ENCODE data around the gene PLA2G1B.

The PLA2G1B gene

DNA sequence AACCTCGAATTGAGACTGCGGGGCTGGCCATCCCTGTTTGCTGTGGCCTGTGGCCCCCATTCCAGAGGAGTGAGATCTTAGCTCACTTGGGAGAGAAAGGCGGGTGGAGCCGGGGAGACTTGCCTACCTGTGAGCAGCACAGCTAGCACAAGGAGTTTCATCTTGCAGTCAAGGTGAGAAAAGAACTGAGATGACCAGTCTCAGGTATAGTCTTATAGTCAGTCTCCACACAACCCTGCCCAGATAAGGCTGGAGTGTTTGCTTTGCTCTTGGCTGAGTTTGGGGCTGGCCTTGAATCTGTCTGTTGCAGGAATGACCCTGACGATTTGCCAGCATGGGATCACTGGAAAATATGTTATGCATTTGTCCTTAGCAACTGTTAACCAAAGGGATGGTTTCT, at the start of gene PLA2G1B:
Gene PLA2G1B, minus strand, starts transcription at position 187 of the 400 bp plus-strand sequence. Its CDS starts 26 bp downstream, at position 161.
- Histone ChIP-seq H3K27ac (ENCODE audit: low read depth in 2 of 2, low read length in 2 of 2) (no peak within 1 kb of the TSS), H3K4me1 (ENCODE audit: control insufficient read depth in 2 of 2, insufficient read depth in 2 of 2, low read length in 2 of 2) (peaks cover 0 to 4% of the 10 kb centered on the region in 2 donors), H3K9ac (ENCODE audit: low read depth in 1 of 2, low read length in 2 of 2) (no peak within 1 kb of the TSS), H3K36me3 (ENCODE audit: control insufficient read depth in 2 of 2, insufficient read depth in 2 of 2, low read length in 2 of 2) (no peaks in the 10 kb centered on the region), H3K4me3 (ENCODE audit: low read length in 2 of 2) (no peak within 1 kb of the TSS), H3K9me3 (ENCODE audit: control insufficient read depth in 2 of 2, low read length in 2 of 2) (no peaks in the 10 kb centered on the region), H3K27me3 (ENCODE audit: control insufficient read depth in 2 of 2, insufficient read depth in 2 of 2, low read length in 2 of 2) (no peaks in the 10 kb centered on the region)

DNA sequence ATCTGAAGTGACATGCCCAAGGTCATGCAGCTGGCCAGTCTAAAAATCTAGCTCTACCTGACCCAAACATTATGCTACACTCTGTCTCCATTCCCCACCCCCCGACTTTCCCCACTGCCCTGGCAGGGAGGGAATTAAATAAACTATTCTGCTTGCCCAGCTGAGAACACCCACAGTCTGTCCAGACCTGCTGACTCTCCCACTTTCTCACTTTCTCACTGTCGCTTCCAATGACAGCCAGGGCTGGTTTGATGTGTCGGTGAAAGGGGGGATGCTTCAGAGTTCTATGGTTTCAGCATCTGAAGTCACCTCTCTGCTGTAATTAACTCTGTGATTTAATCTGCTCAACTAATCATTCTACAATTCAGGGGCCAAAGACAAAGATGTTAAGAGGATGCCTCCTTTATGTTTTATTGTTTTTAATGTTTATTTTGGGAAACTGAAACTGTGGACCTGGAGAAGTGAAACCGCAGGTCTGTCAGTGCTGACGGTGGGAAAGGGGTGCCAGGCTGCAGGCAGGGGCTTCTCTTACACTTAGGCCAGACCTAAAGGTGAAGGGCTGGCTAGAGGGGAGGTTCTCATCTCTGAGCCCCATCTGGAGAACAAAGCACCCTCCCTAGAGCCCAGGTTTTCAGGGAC, 49.5 kb upstream of the PLA2G1B start:
- peaks cover 0 to 4% of the 10 kb centered on the region in 2 donors for H3K27me3 ChIP-seq (ENCODE audit: control insufficient read depth in 2 of 2, insufficient read depth in 2 of 2, low read length in 2 of 2)
- H3K9ac ChIP-seq (ENCODE audit: low read depth in 1 of 2, low read length in 2 of 2) = no peak overlapping the region
- H3K9me3 ChIP-seq (ENCODE audit: control insufficient read depth in 2 of 2, low read length in 2 of 2) = no peaks in the 10 kb centered on the region
- H3K4me1 ChIP-seq (ENCODE audit: control insufficient read depth in 2 of 2, insufficient read depth in 2 of 2, low read length in 2 of 2) = no peaks in the 10 kb centered on the region
- H3K36me3 ChIP-seq (ENCODE audit: control insufficient read depth in 2 of 2, insufficient read depth in 2 of 2, low read length in 2 of 2) = no peaks in the 10 kb centered on the region
- no peak overlapping the region for H3K4me3 ChIP-seq (ENCODE audit: low read length in 2 of 2)
- no peak overlapping the region for H3K27ac ChIP-seq (ENCODE audit: low read depth in 2 of 2, low read length in 2 of 2)

- Histone ChIP-seq H3K9ac (ENCODE audit: low read depth in 1 of 2, low read length in 2 of 2) (no peak overlapping the region), H3K4me3 (ENCODE audit: low read length in 2 of 2) (no peak overlapping the region), H3K27ac (ENCODE audit: low read depth in 2 of 2, low read length in 2 of 2) (no peak overlapping the region), H3K4me1 (ENCODE audit: control insufficient read depth in 2 of 2, insufficient read depth in 2 of 2, low read length in 2 of 2) (no peaks in the 10 kb centered on the region), H3K36me3 (ENCODE audit: control insufficient read depth in 2 of 2, insufficient read depth in 2 of 2, low read length in 2 of 2) (no peaks in the 10 kb centered on the region), H3K27me3 (ENCODE audit: control insufficient read depth in 2 of 2, insufficient read depth in 2 of 2, low read length in 2 of 2) (peaks cover 4 to 7% of the 10 kb centered on the region in 2 donors), H3K9me3 (ENCODE audit: control insufficient read depth in 2 of 2, low read length in 2 of 2) (no peaks in the 10 kb centered on the region)
Measured at GRCh38 chr12:120376416-120376815, 48.8 kb upstream of the PLA2G1B start.

- Histone ChIP-seq H3K27ac (ENCODE audit: low read depth in 2 of 2, low read length in 2 of 2) (no peak overlapping the region), H3K4me1 (ENCODE audit: control insufficient read depth in 2 of 2, insufficient read depth in 2 of 2, low read length in 2 of 2) (no peaks in the 10 kb centered on the region), H3K9ac (ENCODE audit: low read depth in 1 of 2, low read length in 2 of 2) (no peak overlapping the region), H3K27me3 (ENCODE audit: control insufficient read depth in 2 of 2, insufficient read depth in 2 of 2, low read length in 2 of 2) (peaks cover 7 to 11% of the 10 kb centered on the region in 2 donors), H3K4me3 (ENCODE audit: low read length in 2 of 2) (no peak overlapping the region), H3K36me3 (ENCODE audit: control insufficient read depth in 2 of 2, insufficient read depth in 2 of 2, low read length in 2 of 2) (no peaks in the 10 kb centered on the region), H3K9me3 (ENCODE audit: control insufficient read depth in 2 of 2, low read length in 2 of 2) (no peaks in the 10 kb centered on the region)
Measured at GRCh38 chr12:120376009-120376408, 48.4 kb upstream of the PLA2G1B start.

DNA sequence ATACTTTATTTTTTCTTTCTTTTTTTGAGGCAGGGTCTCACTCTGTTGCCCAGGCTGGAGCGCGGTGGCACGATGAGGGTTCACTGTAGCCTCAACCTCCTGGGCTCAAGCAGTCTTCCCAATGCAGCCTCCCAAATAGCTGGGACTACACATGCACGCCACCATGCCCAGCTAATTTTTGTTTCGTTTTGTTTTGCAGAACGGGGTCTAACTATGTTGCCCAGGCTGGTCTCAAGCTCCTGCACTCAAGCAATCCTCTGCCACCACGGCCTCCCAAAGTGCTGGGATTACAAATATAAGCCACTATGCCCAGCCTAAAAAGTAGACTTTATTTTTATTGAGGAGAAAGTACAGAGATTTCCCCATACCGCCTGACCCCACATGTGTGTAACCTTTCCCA, 46.1 kb upstream of the PLA2G1B start:
- Histone ChIP-seq H3K36me3 (ENCODE audit: control insufficient read depth in 2 of 2, insufficient read depth in 2 of 2, low read length in 2 of 2) (no peaks in the 10 kb centered on the region), H3K4me3 (ENCODE audit: low read length in 2 of 2) (no peak overlapping the region), H3K27ac (ENCODE audit: low read depth in 2 of 2, low read length in 2 of 2) (no peak overlapping the region), H3K9ac (ENCODE audit: low read depth in 1 of 2, low read length in 2 of 2) (no peak overlapping the region), H3K27me3 (ENCODE audit: control insufficient read depth in 2 of 2, insufficient read depth in 2 of 2, low read length in 2 of 2) (peaks cover 24 to 25% of the 10 kb centered on the region in 2 donors), H3K9me3 (ENCODE audit: control insufficient read depth in 2 of 2, low read length in 2 of 2) (no peaks in the 10 kb centered on the region), H3K4me1 (ENCODE audit: control insufficient read depth in 2 of 2, insufficient read depth in 2 of 2, low read length in 2 of 2) (no peaks in the 10 kb centered on the region)

GRCh38 chr12:120370343-120371243, 43.0 kb upstream of the PLA2G1B start:
- no peak overlapping the region for H3K9ac ChIP-seq (ENCODE audit: low read depth in 1 of 2, low read length in 2 of 2)

DNA sequence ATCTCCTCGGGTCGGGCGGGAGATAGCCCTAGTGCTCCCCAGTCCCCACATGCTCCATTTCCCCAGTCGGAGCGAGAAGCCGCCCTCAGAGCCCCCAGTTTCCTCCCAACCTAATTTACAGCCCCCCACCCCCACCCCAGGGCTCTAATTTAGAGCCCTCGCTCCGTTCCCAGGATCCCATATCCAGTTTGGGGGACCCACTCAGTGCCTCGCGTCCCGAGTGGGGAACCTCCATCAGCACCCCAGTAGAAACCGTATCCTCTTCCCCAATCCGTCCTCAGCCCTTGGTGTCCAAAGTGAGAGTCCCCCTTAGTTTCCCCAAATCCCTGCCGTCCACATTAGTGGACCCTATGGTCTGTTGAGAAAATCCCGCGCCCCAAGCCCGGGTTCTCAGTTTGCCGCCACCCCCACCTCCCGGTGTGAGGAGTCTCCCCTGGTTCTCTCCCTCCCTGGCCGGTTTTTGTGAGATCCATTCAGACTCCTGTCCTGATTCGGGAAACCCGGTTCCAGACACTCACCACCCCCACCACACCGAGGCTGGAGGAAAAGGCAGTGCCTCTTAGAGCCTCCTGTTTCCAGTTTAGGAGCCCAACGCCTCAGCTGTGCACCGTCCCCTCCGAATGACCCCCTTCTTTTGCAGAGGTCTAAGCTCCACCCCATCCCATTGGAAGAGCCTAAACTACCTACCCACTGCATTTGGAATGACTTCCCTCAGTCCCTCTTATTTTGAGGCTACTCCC, 42.2 kb upstream of the PLA2G1B start:
- peaks cover 24 to 28% of the 10 kb centered on the region in 2 donors for H3K4me1 ChIP-seq (ENCODE audit: control insufficient read depth in 2 of 2, insufficient read depth in 2 of 2, low read length in 2 of 2)
- no peak overlapping the region for H3K9ac ChIP-seq (ENCODE audit: low read depth in 1 of 2, low read length in 2 of 2)
- H3K27ac ChIP-seq (ENCODE audit: low read depth in 2 of 2, low read length in 2 of 2) = no peak overlapping the region
- no peaks in the 10 kb centered on the region for H3K36me3 ChIP-seq (ENCODE audit: control insufficient read depth in 2 of 2, insufficient read depth in 2 of 2, low read length in 2 of 2)
- no peaks in the 10 kb centered on the region for H3K9me3 ChIP-seq (ENCODE audit: control insufficient read depth in 2 of 2, low read length in 2 of 2)
- H3K27me3 ChIP-seq (ENCODE audit: control insufficient read depth in 2 of 2, insufficient read depth in 2 of 2, low read length in 2 of 2) = peaks cover 24 to 25% of the 10 kb centered on the region in 2 donors
- peak overlapping the region; percentile 54 to 57 for H3K4me3 ChIP-seq (ENCODE audit: low read length in 2 of 2)

More at GRCh38 chr12:120370343-120371243, 43.0 kb upstream of the PLA2G1B start:
- H3K9me3 ChIP-seq (ENCODE audit: control insufficient read depth in 2 of 2, low read length in 2 of 2) = no peaks in the 10 kb centered on the region
- peaks cover 17 to 21% of the 10 kb centered on the region in 2 donors for H3K4me1 ChIP-seq (ENCODE audit: control insufficient read depth in 2 of 2, insufficient read depth in 2 of 2, low read length in 2 of 2)
- no peak overlapping the region for H3K4me3 ChIP-seq (ENCODE audit: low read length in 2 of 2)
- H3K27me3 ChIP-seq (ENCODE audit: control insufficient read depth in 2 of 2, insufficient read depth in 2 of 2, low read length in 2 of 2) = peaks cover 24 to 25% of the 10 kb centered on the region in 2 donors
- no peak overlapping the region for H3K27ac ChIP-seq (ENCODE audit: low read depth in 2 of 2, low read length in 2 of 2)
- no peaks in the 10 kb centered on the region for H3K36me3 ChIP-seq (ENCODE audit: control insufficient read depth in 2 of 2, insufficient read depth in 2 of 2, low read length in 2 of 2)

DNA sequence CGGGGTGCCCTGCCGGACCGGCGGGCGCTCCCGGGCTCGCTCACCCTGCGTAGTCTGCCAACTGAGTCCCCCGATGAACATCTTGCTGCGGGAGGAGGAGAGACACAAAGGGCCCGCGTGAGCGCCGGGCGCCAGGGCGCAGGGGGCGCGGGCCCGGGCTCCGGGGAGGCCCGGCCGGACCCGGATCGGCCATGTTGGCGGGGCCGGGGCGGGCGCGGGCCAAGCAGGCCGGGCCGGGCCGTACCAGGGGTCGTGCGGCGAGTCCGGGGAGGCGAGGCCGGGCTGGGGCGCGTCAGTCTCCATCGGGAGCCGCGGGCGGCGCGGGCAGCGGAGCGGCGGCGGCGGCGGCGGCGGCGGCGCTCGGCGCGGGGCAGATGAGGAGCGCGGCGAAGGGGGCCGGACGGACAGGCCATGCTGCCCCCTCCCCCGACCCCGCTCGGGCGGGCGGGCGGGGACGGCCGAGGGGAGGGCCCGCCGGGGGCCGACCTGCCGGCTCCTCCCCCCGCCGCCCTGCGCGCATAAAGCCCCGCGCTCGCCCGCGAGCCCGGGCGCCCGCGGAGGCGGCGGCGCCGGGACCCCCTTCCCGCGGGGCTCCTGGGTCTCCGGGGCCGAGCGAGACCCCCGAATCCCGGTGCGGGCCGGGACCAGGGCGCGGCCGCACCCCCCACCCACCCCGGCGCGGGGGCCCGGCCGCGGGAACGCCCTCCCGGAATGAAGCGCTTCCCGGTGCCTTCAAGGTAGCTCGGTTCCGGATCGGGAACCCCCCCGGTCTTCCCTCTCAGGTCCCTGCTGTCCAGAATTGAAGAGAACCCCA, 41.4 kb upstream of the PLA2G1B start, which contains the start of gene MSI1:
Gene MSI1, minus strand, starts transcription at position 376 of the 814 bp plus-strand sequence. Its CDS starts 73 bp downstream, at position 303.
- no peak within 1 kb of the TSS for H3K27ac ChIP-seq (ENCODE audit: low read depth in 2 of 2, low read length in 2 of 2)
- H3K27me3 ChIP-seq (ENCODE audit: control insufficient read depth in 2 of 2, insufficient read depth in 2 of 2, low read length in 2 of 2) = peaks cover 24 to 25% of the 10 kb centered on the region in 2 donors
- peak within 1 kb of the TSS in 1 of 2 donors; percentile 43 for H3K9ac ChIP-seq (ENCODE audit: low read depth in 1 of 2, low read length in 2 of 2)
- H3K36me3 ChIP-seq (ENCODE audit: control insufficient read depth in 2 of 2, insufficient read depth in 2 of 2, low read length in 2 of 2) = no peaks in the 10 kb centered on the region
- H3K9me3 ChIP-seq (ENCODE audit: control insufficient read depth in 2 of 2, low read length in 2 of 2) = no peaks in the 10 kb centered on the region
- peaks cover 31 to 36% of the 10 kb centered on the region in 2 donors for H3K4me1 ChIP-seq (ENCODE audit: control insufficient read depth in 2 of 2, insufficient read depth in 2 of 2, low read length in 2 of 2)
- H3K4me3 ChIP-seq (ENCODE audit: low read length in 2 of 2) = peak within 1 kb of the TSS; percentile 54 to 57

Data from mucosa of rectum (tissue), 2 donors.